ENCODE results near the gene CREB5.

Gene CREB5

DNA sequence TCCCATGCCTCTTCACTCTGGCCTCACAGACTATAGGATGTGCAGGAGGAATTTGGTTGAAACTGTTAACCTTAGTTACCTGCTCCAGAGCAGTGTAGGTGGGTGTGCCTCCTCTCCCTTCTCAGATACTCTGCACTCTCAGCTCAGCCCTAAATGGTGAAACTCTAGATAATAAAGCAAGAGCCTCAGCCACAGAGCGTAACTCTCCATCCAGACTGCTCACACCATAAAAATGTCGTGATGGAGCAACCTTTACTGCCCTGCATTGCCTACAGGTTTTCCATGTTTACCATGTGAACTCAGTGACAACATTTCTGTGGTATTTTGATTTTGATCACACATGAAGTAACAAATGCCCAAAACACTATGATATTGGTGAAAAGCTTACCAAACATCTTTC is 227.7 kb downstream of the CREB5 start:
- Histone ChIP-seq H3K9me3 (ENCODE audit: control insufficient read depth, low read length) (no peaks in the 10 kb centered on the region), H3K36me3 (ENCODE audit: control insufficient read depth, insufficient read depth, low read length) (no peaks in the 10 kb centered on the region), H3K4me3 (ENCODE audit: extremely low read depth, insufficient read depth, low read length, poor library complexity, severe bottlenecking) (no peak overlapping the region), H3K4me1 (ENCODE audit: control insufficient read depth, insufficient read depth, low read length, poor library complexity, severe bottlenecking) (peaks cover 10% of the 10 kb centered on the region), H3K27ac (ENCODE audit: low read depth, low read length, severe bottlenecking) (no peak overlapping the region)
- 100% methylated on average over 1 to 2 of the region's 2 CpGs for WGBS, 2 experiments (ENCODE audit: insufficient coverage in 2 of 2)

DNA sequence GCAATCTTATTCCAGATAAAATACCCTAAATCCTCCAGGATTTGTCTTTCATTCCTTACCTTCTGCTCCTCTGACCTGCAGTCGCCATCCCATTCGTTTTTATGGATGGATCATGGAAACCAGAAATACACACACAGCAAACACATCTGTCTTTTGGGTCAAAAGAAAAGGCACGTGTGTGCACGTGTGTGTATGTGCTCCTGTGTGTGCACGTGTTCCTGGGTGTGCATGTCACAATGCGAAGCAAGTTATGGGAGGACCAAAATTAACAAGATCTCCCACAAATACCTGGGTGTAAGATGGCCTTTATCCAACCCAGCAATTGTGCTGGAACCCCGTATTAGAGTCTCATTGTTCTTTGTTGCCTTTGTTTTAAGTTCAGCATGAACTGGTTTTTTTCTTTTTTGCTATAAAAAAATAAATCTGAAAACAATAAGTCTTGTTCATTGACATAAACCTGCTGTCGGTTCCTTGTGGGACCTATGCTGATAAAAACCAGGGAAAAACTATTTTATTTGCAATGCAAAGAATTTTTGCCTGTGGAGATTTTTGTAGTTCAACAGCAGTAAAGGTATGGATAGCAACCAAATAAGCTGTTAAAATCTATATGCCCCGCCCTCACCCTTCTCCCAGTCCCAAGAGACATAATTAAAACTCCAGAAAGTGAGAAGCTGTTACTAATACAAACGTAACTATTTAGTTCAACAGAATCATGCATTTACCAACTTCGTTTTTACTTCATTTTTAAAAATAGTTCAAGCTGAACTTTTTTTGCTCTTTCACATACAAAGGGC is 229.6 kb downstream of the CREB5 start:
- WGBS, 2 experiments (ENCODE audit: insufficient coverage in 2 of 2) = 85 to 96% methylated on average over 5 to 7 of the region's 11 CpGs
- H3K4me3 ChIP-seq (ENCODE audit: extremely low read depth, insufficient read depth, low read length, poor library complexity, severe bottlenecking) = no peak overlapping the region

DNA sequence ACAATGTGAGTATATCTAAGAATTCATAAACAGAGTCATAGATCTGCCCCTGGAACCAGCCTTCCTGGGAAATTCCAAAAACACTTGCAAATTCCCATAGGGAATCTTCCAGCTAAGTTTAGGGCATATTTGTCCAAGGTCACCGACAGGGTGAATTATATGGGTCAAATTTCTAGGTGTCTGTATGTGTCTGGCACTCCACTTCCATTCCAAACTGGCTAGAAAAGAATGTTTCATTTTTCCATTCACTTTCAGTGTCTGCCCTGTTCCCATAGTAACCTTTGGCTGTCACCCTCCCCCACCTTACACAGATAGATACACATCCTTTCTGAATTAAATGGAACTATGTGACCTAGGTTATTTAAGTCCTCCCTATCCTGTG is 230.9 kb downstream of the CREB5 start:
- Histone ChIP-seq H3K27ac (ENCODE audit: low read depth, low read length, severe bottlenecking) (no peak overlapping the region), H3K36me3 (ENCODE audit: control insufficient read depth, insufficient read depth, low read length) (no peaks in the 10 kb centered on the region), H3K9me3 (ENCODE audit: control insufficient read depth, low read length) (no peaks in the 10 kb centered on the region), H3K4me3 (ENCODE audit: extremely low read depth, insufficient read depth, low read length, poor library complexity, severe bottlenecking) (no peak overlapping the region), H3K4me1 (ENCODE audit: control insufficient read depth, insufficient read depth, low read length, poor library complexity, severe bottlenecking) (peaks cover 10% of the 10 kb centered on the region)
- no CpG with 5 or more reads among the region's 1 CpG for WGBS, 2 experiments (ENCODE audit: insufficient coverage in 2 of 2)

More for the DNA sequence above, 229.6 kb downstream of the CREB5 start:
- H3K4me1 ChIP-seq (ENCODE audit: control insufficient read depth, insufficient read depth, low read length, poor library complexity, severe bottlenecking) = peaks cover 10% of the 10 kb centered on the region
- H3K36me3 ChIP-seq (ENCODE audit: control insufficient read depth, insufficient read depth, low read length) = no peaks in the 10 kb centered on the region
- no peak overlapping the region for H3K27ac ChIP-seq (ENCODE audit: low read depth, low read length, severe bottlenecking)
- H3K9me3 ChIP-seq (ENCODE audit: control insufficient read depth, low read length) = no peaks in the 10 kb centered on the region

DNA sequence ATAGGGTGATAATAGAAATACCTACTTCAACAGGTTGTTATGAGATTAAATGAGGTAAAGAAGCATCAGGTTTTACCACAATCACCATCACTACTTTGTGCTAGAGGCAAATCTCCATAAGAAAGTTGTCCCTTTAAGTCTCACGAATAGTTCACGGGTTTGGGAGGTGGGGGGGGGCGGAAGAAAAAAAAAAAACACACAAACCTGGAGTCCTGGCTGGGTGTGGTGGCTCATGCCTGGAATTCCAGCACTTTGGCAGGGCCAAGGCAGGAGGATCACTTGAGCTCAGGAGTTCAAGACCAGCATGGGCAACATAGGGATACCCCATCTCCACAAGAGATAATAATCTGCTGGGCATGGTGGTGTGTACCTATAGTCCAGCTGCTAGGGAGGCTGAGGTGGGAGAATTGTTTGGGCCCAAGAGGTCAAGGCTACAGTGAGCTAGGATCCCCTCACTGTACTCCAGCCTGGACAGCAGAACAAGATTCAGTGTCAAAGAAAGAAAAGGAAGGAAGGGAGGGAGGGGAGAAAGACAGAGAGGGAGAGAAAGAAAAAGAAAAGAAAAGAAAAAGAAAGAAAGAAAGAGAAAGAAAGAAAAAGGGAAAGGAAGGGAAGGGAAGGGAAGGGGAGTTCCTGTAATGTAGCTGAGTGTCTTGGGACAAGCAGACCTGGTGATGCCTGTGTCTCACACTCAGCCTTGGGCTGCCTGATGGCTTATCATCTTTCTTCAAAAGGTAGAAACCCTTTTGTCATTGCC is 231.4 kb downstream of the CREB5 start:
- Histone ChIP-seq H3K4me1 (ENCODE audit: control insufficient read depth, insufficient read depth, low read length, poor library complexity, severe bottlenecking) (peaks cover 10% of the 10 kb centered on the region), H3K4me3 (ENCODE audit: extremely low read depth, insufficient read depth, low read length, poor library complexity, severe bottlenecking) (no peak overlapping the region), H3K27ac (ENCODE audit: low read depth, low read length, severe bottlenecking) (no peak overlapping the region), H3K36me3 (ENCODE audit: control insufficient read depth, insufficient read depth, low read length) (no peaks in the 10 kb centered on the region), H3K9me3 (ENCODE audit: control insufficient read depth, low read length) (no peaks in the 10 kb centered on the region)
- WGBS, 2 experiments (ENCODE audit: insufficient coverage in 2 of 2) = 100% methylated on average over 1 of the region's 3 CpGs; no CpG with 5 or more reads in 1 of the 2 experiments

DNA sequence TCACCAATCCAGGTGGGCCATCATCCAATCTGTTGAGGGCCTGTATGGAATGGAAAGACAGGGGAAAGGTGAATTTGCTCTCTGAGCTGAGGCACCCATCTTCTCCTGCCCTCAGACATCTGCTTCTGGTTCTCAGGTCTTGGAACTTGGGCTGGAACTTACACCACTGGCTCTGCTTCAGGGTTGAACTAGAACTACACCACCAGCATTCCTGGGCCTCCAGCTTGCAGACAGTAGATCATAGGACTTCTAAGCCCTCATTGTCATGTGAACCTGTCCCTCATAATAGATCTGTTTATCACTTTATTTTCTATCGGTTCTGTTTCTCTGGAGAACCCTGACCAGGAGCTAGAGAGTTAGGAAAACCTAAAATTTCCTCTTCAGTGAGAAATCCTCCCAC is 233.5 kb downstream of the CREB5 start:
- 100% methylated on average over 1 of the region's 1 CpG; no CpG with 5 or more reads in 1 of the 2 experiments for WGBS, 2 experiments (ENCODE audit: insufficient coverage in 2 of 2)

DNA sequence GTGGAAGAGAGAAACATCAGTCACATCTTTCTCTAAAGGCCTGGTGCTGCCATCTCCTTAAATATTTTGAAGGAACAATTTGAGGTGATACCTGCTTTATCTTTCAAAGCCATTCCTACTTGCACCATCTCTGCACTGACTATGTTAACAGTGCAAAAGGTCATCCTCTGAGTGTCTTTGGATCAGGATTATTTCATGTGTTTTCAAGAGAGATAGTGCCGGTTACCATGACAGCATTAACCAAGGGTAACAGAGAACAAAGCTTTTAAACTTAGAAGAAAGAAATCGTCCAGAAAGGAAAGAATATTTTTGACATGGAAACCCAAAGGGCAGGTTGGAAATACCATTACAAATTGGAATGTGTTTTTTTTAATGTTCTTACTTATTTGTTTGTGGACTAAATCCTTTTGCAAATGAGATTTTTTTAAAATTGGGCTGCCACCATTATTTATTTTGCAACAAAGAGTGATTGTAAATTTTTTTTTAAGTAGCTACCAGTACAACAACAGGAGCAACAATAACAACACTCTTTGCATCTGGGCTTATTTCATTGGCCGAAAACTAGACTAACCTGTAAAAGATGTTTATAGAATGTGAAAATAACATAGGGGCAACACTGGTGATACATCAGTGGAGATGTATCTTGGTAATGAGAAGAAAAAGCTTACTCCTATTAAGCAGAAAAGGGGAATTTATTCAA is 234.2 kb downstream of the CREB5 start:
- H3K27ac ChIP-seq (ENCODE audit: low read depth, low read length, severe bottlenecking) = no peak overlapping the region
- H3K9me3 ChIP-seq (ENCODE audit: control insufficient read depth, low read length) = no peaks in the 10 kb centered on the region
- H3K4me1 ChIP-seq (ENCODE audit: control insufficient read depth, insufficient read depth, low read length, poor library complexity, severe bottlenecking) = peaks cover 10% of the 10 kb centered on the region
- no peaks in the 10 kb centered on the region for H3K36me3 ChIP-seq (ENCODE audit: control insufficient read depth, insufficient read depth, low read length)
- H3K4me3 ChIP-seq (ENCODE audit: extremely low read depth, insufficient read depth, low read length, poor library complexity, severe bottlenecking) = no peak overlapping the region
- 100% methylated on average over 2 of the region's 3 CpGs for WGBS, 2 experiments (ENCODE audit: insufficient coverage in 2 of 2)

More for the DNA sequence above, 233.5 kb downstream of the CREB5 start:
- Histone ChIP-seq H3K27ac (ENCODE audit: low read depth, low read length, severe bottlenecking) (no peak overlapping the region), H3K36me3 (ENCODE audit: control insufficient read depth, insufficient read depth, low read length) (no peaks in the 10 kb centered on the region), H3K4me1 (ENCODE audit: control insufficient read depth, insufficient read depth, low read length, poor library complexity, severe bottlenecking) (peaks cover 10% of the 10 kb centered on the region), H3K4me3 (ENCODE audit: extremely low read depth, insufficient read depth, low read length, poor library complexity, severe bottlenecking) (no peak overlapping the region), H3K9me3 (ENCODE audit: control insufficient read depth, low read length) (no peaks in the 10 kb centered on the region)

DNA sequence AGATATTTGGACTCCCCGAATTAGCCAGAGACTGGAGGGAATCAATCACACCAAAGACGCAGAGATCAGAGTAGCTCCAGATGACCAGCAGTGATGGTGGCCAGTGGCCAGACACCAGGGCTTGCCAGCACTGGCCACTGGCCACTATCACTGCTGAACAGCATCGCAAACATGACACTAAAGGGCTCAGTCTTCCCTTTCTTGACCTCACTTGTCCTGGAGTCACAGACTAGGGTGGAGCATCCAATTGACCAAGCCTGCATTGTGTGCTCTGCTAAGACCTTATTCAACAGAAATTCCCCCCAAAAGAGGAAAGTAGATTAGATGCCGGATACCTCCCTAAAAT is 234.7 kb downstream of the CREB5 start:
- Histone ChIP-seq H3K36me3 (ENCODE audit: control insufficient read depth, insufficient read depth, low read length) (no peaks in the 10 kb centered on the region), H3K4me1 (ENCODE audit: control insufficient read depth, insufficient read depth, low read length, poor library complexity, severe bottlenecking) (peaks cover 10% of the 10 kb centered on the region), H3K27ac (ENCODE audit: low read depth, low read length, severe bottlenecking) (no peak overlapping the region), H3K4me3 (ENCODE audit: extremely low read depth, insufficient read depth, low read length, poor library complexity, severe bottlenecking) (no peak overlapping the region), H3K9me3 (ENCODE audit: control insufficient read depth, low read length) (no peaks in the 10 kb centered on the region)
- 92 to 97% methylated on average over 3 of the region's 4 CpGs for WGBS, 2 experiments (ENCODE audit: insufficient coverage in 2 of 2)

DNA sequence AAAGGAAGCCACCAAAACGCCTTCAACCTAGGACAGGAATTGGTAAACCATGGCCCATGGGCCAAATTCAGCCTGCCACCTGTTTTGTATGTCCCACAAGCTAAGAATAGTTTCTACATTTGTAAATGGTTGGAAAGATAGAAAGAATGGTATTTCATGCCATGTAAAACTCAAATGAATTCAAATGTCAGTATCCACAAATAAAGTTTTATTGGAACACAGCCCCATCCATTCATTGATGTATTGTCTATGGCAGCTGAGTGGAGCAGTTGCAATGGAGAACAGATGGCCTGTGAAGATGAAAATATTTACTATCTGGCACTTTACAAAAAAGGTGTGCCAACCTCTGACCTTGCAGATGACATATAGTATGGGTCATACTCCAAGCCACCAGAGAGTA is 236.9 kb downstream of the CREB5 start:
- Histone ChIP-seq H3K4me1 (ENCODE audit: control insufficient read depth, insufficient read depth, low read length, poor library complexity, severe bottlenecking) (no peaks in the 10 kb centered on the region), H3K9me3 (ENCODE audit: control insufficient read depth, low read length) (no peaks in the 10 kb centered on the region), H3K4me3 (ENCODE audit: extremely low read depth, insufficient read depth, low read length, poor library complexity, severe bottlenecking) (no peak overlapping the region), H3K27ac (ENCODE audit: low read depth, low read length, severe bottlenecking) (no peak overlapping the region), H3K36me3 (ENCODE audit: control insufficient read depth, insufficient read depth, low read length) (no peaks in the 10 kb centered on the region)
- 89% methylated on average over 1 of the region's 1 CpG for WGBS, 2 experiments (ENCODE audit: insufficient coverage in 2 of 2)

DNA sequence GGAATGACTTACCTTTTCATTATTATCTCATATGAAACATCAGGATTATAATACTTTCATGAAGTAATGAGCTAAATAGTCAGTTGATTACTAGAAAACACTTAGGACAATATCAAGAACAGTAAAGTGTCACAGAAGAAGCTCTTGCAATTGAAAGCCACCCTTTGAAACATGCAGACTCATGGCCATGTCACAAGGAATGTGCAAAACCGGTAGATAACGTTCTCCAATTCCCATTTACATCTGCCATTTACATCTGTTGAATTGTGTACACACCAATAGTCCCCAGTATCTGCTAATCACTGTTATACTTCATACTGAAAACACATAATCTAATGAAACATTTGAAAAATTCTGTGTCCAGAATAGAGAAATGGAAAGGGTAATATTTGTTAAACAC is 237.5 kb downstream of the CREB5 start:
- H3K36me3 ChIP-seq (ENCODE audit: control insufficient read depth, insufficient read depth, low read length) = no peaks in the 10 kb centered on the region
- H3K4me1 ChIP-seq (ENCODE audit: control insufficient read depth, insufficient read depth, low read length, poor library complexity, severe bottlenecking) = no peaks in the 10 kb centered on the region
- H3K4me3 ChIP-seq (ENCODE audit: extremely low read depth, insufficient read depth, low read length, poor library complexity, severe bottlenecking) = no peak overlapping the region
- no peaks in the 10 kb centered on the region for H3K9me3 ChIP-seq (ENCODE audit: control insufficient read depth, low read length)
- WGBS, 2 experiments (ENCODE audit: insufficient coverage in 2 of 2) = 100% methylated on average over 1 of the region's 2 CpGs; no CpG with 5 or more reads in 1 of the 2 experiments
- no peak overlapping the region for H3K27ac ChIP-seq (ENCODE audit: low read depth, low read length, severe bottlenecking)

DNA sequence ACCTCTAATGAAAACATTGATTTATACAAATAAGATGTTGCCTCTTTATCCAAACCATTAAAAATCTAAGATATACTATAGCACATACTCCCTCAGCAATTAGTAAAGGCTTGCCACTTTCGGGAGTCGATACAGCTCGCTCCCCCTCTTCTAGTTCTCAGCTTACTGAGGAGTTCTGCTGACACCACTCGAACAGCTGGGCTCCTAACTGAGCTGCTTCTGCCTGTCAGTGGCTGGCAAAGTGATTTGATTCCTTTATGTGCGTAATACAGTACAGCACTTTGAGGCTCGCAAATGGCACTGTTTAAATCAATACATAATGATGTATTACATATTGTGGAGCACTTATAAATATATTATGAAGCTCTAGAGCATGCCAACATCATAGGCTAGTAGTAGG is 241.8 kb downstream of the CREB5 start:
- H3K9me3 ChIP-seq (ENCODE audit: control insufficient read depth, low read length) = no peaks in the 10 kb centered on the region
- H3K36me3 ChIP-seq (ENCODE audit: control insufficient read depth, insufficient read depth, low read length) = no peaks in the 10 kb centered on the region
- no peaks in the 10 kb centered on the region for H3K4me1 ChIP-seq (ENCODE audit: control insufficient read depth, insufficient read depth, low read length, poor library complexity, severe bottlenecking)
- no peak overlapping the region for H3K4me3 ChIP-seq (ENCODE audit: extremely low read depth, insufficient read depth, low read length, poor library complexity, severe bottlenecking)
- WGBS, 2 experiments (ENCODE audit: insufficient coverage in 2 of 2) = 85 to 87% methylated on average over 3 to 4 of the region's 6 CpGs
- H3K27ac ChIP-seq (ENCODE audit: low read depth, low read length, severe bottlenecking) = no peak overlapping the region
